A549 (cell line): ENCODE results near the gene TMEM79. TPM values are rescaled to one million over a fixed set of nuclear protein-coding genes. Genes with fewer than 3 reads are reported as not detected.

Experiments
- ATAC-seq, 2 experiments: fragments of 200-7000 bp in 1 of 2; fragments of >200 bp in 1 of 2; cut with Nextera tagmentation in 1 of 2; cut with Tn5 transposase in 1 of 2; 3 replicates each; pipeline versions ENCODE4 v1.8.0 to v1.9.1; 2018 to 2020; ENCODE audit warnings: mild to moderate bottlenecking in 1 of 2, moderate library complexity in 1 of 2
- CTCF ChIA-PET: fragments of 300-600 bp; sonication (Branson Sonifier 250); formaldehyde crosslinking; extraction: SDS; loops from one replicate; lab custom pipeline; 2021; ENCODE audit warnings: antibody characterized with exemption, inconsistent platforms; lab: Yijun Ruan, JAX
- POLR2A ChIA-PET: fragments of 350-600 bp; formaldehyde crosslinking; extraction: SDS; loops from one replicate; lab custom pipeline; 2021; ENCODE audit warnings: antibody characterized with exemption, inconsistent platforms; lab: Yijun Ruan, JAX
- DNase-seq, 2 experiments: peaks; one replicate each; pipeline versions ENCODE4 v3.0.0 to v3.0.0-alpha.2; 2011 to 2016; ENCODE audit warnings: low read depth in 1 of 2, low spot score in 1 of 2
- FAIRE-seq: peaks from 2 replicates; lab custom pipeline; 2011; peaks lifted over from hg19 to GRCh38; lab: Jason Lieb, UNC
- H3K27ac ChIP-seq, 2 experiments: fragments of >200 bp; sonication (Bioruptor Twin); formaldehyde crosslinking; 3 replicates each; pipeline ENCODE4 v1.5.1; 2016 to 2017
- H3K4me1 ChIP-seq: fragments of >200 bp; sonication (Bioruptor Twin); formaldehyde crosslinking; 3 replicates; pipeline ENCODE4 v1.6.1; 2016
- H3K4me2 ChIP-seq: fragments of >200 bp; sonication (Bioruptor Twin); formaldehyde crosslinking; 3 replicates; pipeline ENCODE4 v1.6.1; 2016
- H3K4me3 ChIP-seq: fragments of >200 bp; sonication (Bioruptor Twin); formaldehyde crosslinking; 3 replicates; pipeline ENCODE4 v1.5.1; 2016
- H3K9me3 ChIP-seq: fragments of >200 bp; sonication (Bioruptor Twin); formaldehyde crosslinking; 3 replicates; pipeline ENCODE4 v1.6.1; 2016
- CEBPB ChIP-seq, 2 experiments: fragments of >200 bp in 1 of 2; sonication (Bioruptor Twin) in 1 of 2; formaldehyde crosslinking in 1 of 2; IDR thresholded peaks; 2 replicates each; pipeline ENCODE4 v1.6.1; 2012 to 2016
- EHMT2 ChIP-seq: fragments of 200-600 bp; sonication (generic); IDR thresholded peaks from 2 replicates; pipeline ENCODE4 v1.6.1; 2016; ENCODE audit warnings: antibody characterized with exemption, low read depth, mild to moderate bottlenecking, moderate library complexity
- ESRRA ChIP-seq: fragments of 150-350 bp; IDR thresholded peaks from 2 replicates; pipeline ENCODE4 v1.6.1; 2014; ENCODE audit warnings: mild to moderate bottlenecking, low read length, borderline replicate concordance
- JUN ChIP-seq, 2 experiments: fragments of >200 bp; sonication (Bioruptor Twin); formaldehyde crosslinking; IDR thresholded peaks; 2 replicates in 1 of 2; 3 replicates in 1 of 2; pipeline ENCODE4 v1.6.1; 2016 to 2017
- KDM5A ChIP-seq: fragments of 200-600 bp; sonication (generic); IDR thresholded peaks from 2 replicates; pipeline ENCODE4 v1.6.1; 2016; ENCODE audit warnings: antibody characterized with exemption, mild to moderate bottlenecking
- MAFK ChIP-seq: fragments of 450-650 bp; IDR thresholded peaks from 2 replicates; pipeline ENCODE4 v1.6.1; 2014; ENCODE audit not compliant: partially characterized antibody
- NPAS2 ChIP-seq: fragments of 250-450 bp; sonication (Bioruptor Pico); IDR thresholded peaks from 2 replicates; pipeline ENCODE4 v1.8.0; 2022; ENCODE audit warnings: mild to moderate bottlenecking, moderate library complexity, borderline replicate concordance
- NR3C1 ChIP-seq: fragments of >200 bp; sonication (Bioruptor Twin); formaldehyde crosslinking; IDR thresholded peaks from 3 replicates; pipeline ENCODE4 v1.6.1; 2017
- PHF8 ChIP-seq: fragments of 200-600 bp; sonication (generic); IDR thresholded peaks from 2 replicates; pipeline ENCODE4 v1.6.1; 2016; ENCODE audit warnings: low read depth, mild to moderate bottlenecking, antibody characterized with exemption, moderate library complexity, borderline replicate concordance
- POLR2A ChIP-seq: IDR thresholded peaks from 2 replicates; pipeline ENCODE4 v1.6.1; 2012; ENCODE audit warnings: mild to moderate bottlenecking, low read length
- RAD21 ChIP-seq, 2 experiments: fragments of >200 bp in 1 of 2; sonication (Bioruptor Twin) in 1 of 2; formaldehyde crosslinking in 1 of 2; IDR thresholded peaks in 1 of 2; conservative IDR thresholded peaks in 1 of 2; 2 replicates in 1 of 2; 3 replicates in 1 of 2; pipeline ENCODE4 v1.6.1; 2012 to 2018; ENCODE audit warnings: inconsistent platforms in 1 of 2
- RNF2 ChIP-seq: fragments of 200-600 bp; sonication (generic); IDR thresholded peaks from 2 replicates; pipeline ENCODE4 v1.6.1; 2016; ENCODE audit warnings: low read depth, mild to moderate bottlenecking, antibody characterized with exemption, moderate library complexity, borderline replicate concordance
- ZFP36 ChIP-seq: fragments of 450-650 bp; IDR thresholded peaks from 2 replicates; pipeline ENCODE4 v1.6.1; 2014; ENCODE audit warnings: borderline replicate concordance; ENCODE audit not compliant: partially characterized antibody
- WGBS: methylation state at CpG from one replicate; pipeline ENCODE4 v1.1.6; 2017; ENCODE audit errors: missing lambda C conversion rate; 5-methylcytosine and 5-hydroxymethylcytosine counted together
- polyA plus RNA-seq, 4 experiments: library from polyadenylated mRNA; depleted of rRNA in 3 of 4; stranded (reverse); fragments of >200 nt; fragmentation: RNase III in 1 of 4; extraction: RNeasy Plus Mini Kit Qiagen cat#74134 plus additional on column Dnase treatment in 1 of 4; gene quantifications; 2 replicates in 3 of 4; 3 replicates in 1 of 4; pipeline ENCODE4 v1.2.3, GENCODE V29; 2011 to 2017
- TF ChIP-seq, protein P1 (sequence below): fragments of 250-450 bp; sonication (Bioruptor Pico); IDR thresholded peaks from 2 replicates; pipeline ENCODE4 v1.5.0; 2020; ENCODE audit warnings: low read depth, mild to moderate bottlenecking, moderate library complexity
- TF ChIP-seq, protein P2 (sequence below): fragments of 200-600 bp; sonication (generic); IDR thresholded peaks from 2 replicates; pipeline ENCODE4 v1.6.1; 2016; ENCODE audit warnings: antibody characterized with exemption, mild to moderate bottlenecking, moderate library complexity
- TF ChIP-seq, protein P3 (sequence below): fragments of >200 bp; sonication (Bioruptor Twin); formaldehyde crosslinking; IDR thresholded peaks from 3 replicates; pipeline ENCODE4 v1.5.1; 2016
- TF ChIP-seq, protein P4 (sequence below): IDR thresholded peaks from 2 replicates; pipeline ENCODE4 v1.6.1; 2012
- TF ChIP-seq, protein P5 (sequence below): fragments of 250-450 bp; sonication (Bioruptor Pico); IDR thresholded peaks from 2 replicates; pipeline ENCODE4 v1.5.0; 2021; ENCODE audit warnings: mild to moderate bottlenecking, moderate library complexity, borderline replicate concordance
- TF ChIP-seq, protein P6 (sequence below): IDR thresholded peaks from 2 replicates; pipeline ENCODE4 v1.6.1; 2012
- TF ChIP-seq, protein P7 (sequence below): fragments of 450-650 bp; IDR thresholded peaks from 2 replicates; pipeline ENCODE4 v1.6.1; 2014; ENCODE audit warnings: antibody characterized with exemption

Gene TMEM79
- polyA plus RNA-seq, 2 of the 4 experiments (the other 2 are of a cell fraction), result 6.3 to 7.2 TPM

DNA sequence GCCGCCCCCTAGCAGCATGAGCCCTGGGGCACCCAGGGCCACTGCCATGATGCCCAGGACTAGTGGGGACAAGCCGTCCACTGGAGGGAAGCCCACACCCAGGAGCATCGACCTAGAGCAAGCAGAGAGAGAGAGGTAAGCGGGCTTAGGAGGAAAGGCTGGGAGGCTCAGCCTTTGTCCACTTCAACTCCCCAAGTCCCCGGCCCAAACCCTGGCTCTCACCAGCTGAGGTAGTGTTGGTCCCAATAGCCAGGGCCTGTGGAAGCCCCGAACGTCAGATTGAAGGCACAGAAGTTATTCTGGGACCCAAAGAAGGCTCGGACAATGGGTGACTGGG is 8.9 kb downstream of the TMEM79 start:
- TF ChIP-seq NPAS2 (CRISPR knock-in tag) (no peak), RNF2 (no peak), PHF8 (no peak), RAD21 (conservative IDR thresholded peaks at IDR 0.05 in 1 of 2, IDR thresholded peaks at IDR 0.05 in 1 of 2) (no peak), CEBPB (IDR thresholded peaks at IDR 0.05) (no peak), ESRRA (no peak), NR3C1 (no peak), JUN (IDR thresholded peaks at IDR 0.05) (no peak), KDM5A (no peak), ZFP36 (no peak)
- TF ChIP-seq, protein P1, sequence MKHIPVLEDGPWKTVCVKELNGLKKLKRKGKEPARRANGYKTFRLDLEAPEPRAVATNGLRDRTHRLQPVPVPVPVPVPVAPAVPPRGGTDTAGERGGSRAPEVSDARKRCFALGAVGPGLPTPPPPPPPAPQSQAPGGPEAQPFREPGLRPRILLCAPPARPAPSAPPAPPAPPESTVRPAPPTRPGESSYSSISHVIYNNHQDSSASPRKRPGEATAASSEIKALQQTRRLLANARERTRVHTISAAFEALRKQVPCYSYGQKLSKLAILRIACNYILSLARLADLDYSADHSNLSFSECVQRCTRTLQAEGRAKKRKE (CRISPR knock-in tag), result no peak
- TF ChIP-seq, protein P2, sequence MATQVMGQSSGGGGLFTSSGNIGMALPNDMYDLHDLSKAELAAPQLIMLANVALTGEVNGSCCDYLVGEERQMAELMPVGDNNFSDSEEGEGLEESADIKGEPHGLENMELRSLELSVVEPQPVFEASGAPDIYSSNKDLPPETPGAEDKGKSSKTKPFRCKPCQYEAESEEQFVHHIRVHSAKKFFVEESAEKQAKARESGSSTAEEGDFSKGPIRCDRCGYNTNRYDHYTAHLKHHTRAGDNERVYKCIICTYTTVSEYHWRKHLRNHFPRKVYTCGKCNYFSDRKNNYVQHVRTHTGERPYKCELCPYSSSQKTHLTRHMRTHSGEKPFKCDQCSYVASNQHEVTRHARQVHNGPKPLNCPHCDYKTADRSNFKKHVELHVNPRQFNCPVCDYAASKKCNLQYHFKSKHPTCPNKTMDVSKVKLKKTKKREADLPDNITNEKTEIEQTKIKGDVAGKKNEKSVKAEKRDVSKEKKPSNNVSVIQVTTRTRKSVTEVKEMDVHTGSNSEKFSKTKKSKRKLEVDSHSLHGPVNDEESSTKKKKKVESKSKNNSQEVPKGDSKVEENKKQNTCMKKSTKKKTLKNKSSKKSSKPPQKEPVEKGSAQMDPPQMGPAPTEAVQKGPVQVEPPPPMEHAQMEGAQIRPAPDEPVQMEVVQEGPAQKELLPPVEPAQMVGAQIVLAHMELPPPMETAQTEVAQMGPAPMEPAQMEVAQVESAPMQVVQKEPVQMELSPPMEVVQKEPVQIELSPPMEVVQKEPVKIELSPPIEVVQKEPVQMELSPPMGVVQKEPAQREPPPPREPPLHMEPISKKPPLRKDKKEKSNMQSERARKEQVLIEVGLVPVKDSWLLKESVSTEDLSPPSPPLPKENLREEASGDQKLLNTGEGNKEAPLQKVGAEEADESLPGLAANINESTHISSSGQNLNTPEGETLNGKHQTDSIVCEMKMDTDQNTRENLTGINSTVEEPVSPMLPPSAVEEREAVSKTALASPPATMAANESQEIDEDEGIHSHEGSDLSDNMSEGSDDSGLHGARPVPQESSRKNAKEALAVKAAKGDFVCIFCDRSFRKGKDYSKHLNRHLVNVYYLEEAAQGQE, result no peak
- TF ChIP-seq, protein P3, sequence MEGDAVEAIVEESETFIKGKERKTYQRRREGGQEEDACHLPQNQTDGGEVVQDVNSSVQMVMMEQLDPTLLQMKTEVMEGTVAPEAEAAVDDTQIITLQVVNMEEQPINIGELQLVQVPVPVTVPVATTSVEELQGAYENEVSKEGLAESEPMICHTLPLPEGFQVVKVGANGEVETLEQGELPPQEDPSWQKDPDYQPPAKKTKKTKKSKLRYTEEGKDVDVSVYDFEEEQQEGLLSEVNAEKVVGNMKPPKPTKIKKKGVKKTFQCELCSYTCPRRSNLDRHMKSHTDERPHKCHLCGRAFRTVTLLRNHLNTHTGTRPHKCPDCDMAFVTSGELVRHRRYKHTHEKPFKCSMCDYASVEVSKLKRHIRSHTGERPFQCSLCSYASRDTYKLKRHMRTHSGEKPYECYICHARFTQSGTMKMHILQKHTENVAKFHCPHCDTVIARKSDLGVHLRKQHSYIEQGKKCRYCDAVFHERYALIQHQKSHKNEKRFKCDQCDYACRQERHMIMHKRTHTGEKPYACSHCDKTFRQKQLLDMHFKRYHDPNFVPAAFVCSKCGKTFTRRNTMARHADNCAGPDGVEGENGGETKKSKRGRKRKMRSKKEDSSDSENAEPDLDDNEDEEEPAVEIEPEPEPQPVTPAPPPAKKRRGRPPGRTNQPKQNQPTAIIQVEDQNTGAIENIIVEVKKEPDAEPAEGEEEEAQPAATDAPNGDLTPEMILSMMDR, result no peak
- no peaks in the 10 kb centered on the region for H3K9me3 ChIP-seq
- 95% methylated on average over 8 of the region's 8 CpGs for WGBS
- ChIA-PET CTCF (interaction anchor here (1.5 kb wide), 1 partner anchor 9 kb away, joined by 7 read pairs; the partner anchor contains the start of gene TMEM79), POLR2A (interaction anchor here (3.2 kb wide), 1 partner anchor 10 kb away, joined by 16 read pairs; the partner anchor contains the start of genes SMG5 and TMEM79)
- H3K4me3 ChIP-seq, result no peak overlapping the region
- H3K4me2 ChIP-seq, result no peak overlapping the region
- H3K4me1 ChIP-seq, result peaks cover 4% of the 10 kb centered on the region; the same call in 2 of the 3 replicates
- ATAC-seq (no peak), FAIRE-seq (no peak), DNase-seq (no peak)
- no peak overlapping the region for H3K27ac ChIP-seq

DNA sequence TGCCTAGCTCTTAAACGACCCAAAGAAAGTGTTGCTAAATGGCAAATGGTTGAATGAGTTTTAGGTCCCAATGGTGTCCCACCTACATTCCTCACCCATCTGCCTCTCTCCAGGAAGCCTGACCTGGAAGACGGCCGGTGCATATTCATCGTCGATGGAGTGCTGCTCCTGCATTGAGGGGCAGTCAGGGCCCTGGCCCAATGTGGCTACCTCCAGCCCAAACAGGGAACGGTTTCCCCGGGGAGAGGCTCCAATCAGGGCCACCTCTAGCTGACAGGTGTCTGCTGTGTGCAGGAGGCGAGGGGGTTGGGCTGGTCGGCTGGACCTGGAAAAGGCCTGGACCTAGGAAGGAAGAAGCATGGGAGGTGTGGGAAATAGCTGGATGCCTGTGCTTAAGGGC is 9.8 kb downstream of the TMEM79 start:
- H3K4me1 ChIP-seq, result peaks cover 4% of the 10 kb centered on the region; the same call in 2 of the 3 replicates
- no peak overlapping the region for H3K4me2 ChIP-seq
- ChIA-PET POLR2A (interaction anchor here (3.2 kb wide), 1 partner anchor 11 kb away, joined by 16 read pairs; the partner anchor contains the start of genes SMG5 and TMEM79), CTCF (interaction anchor here (1.5 kb wide), 2 partner anchors 10 to 26 kb away, joined by 3 to 7 read pairs; partner anchors contain the start of gene TMEM79)
- DNase-seq (no peak), ATAC-seq (no peak)
- 83% methylated on average over 9 of the region's 9 CpGs for WGBS
- no peaks in the 10 kb centered on the region for H3K9me3 ChIP-seq
- no peak overlapping the region for H3K4me3 ChIP-seq
- no peak for TF ChIP-seq MAFK
- TF ChIP-seq, all 56 proteins: peak for 0
- FAIRE-seq, result no peak
- H3K27ac ChIP-seq, result no peak overlapping the region

DNA sequence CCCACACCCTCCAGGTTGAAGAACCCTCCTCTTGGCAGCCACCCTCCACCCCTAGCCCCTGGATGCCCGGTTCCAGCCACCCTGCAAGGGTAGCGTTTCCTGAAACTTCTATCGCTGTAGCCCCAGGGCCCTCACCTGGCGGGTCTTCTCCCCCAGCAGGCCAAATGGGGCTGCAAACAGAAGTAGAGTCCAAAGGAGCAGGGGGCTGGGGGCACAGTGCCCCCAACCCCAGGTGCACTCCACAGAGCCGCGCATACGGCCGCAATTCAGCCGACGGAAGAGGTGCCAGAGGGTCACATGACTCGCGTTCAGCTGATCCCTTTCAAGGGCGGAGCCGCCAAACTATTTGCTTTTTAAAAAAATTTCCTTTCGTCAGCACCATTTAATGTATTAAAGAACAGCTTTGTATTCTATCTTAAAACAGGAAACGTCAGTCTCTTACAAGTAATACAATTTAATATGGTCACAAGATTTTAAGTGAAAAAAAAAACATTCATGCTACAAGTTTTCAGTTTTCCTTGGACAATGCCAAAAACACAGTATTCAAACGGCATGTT is 11.3 kb downstream of the TMEM79 start, which contains the start of gene GLMP:
Gene GLMP, minus strand, starts transcription at position 289 of the 557 bp plus-strand sequence. Its CDS starts 34 bp downstream, at position 255.
- CTCF ChIA-PET, result interaction anchor here (0.6 kb wide), 1 partner anchor 154 kb away, joined by 3 read pairs; no protein-coding TSS in a partner anchor
- Histone ChIP-seq H3K9me3 (no peaks in the 10 kb centered on the region), H3K4me2 (peak within 1 kb of the TSS; percentile 80), H3K4me1 (peaks cover 4% of the 10 kb centered on the region; the same call in 2 of the 3 replicates), H3K27ac (peak within 1 kb of the TSS; percentile 80 to 89), H3K4me3 (peak within 1 kb of the TSS; percentile 71)
- FAIRE-seq (no peak), ATAC-seq (peak; percentile 62 to 68), DNase-seq (peak; percentile 64 to 66)
- under 1% methylated on average over 15 of the region's 17 CpGs for WGBS
- POLR2A ChIA-PET, result interaction anchor here (0.7 to 3.2 kb wide), 2 partner anchors 9 to 12 kb away, joined by 4 to 16 read pairs; partner anchors contain the start of genes SMG5 and TMEM79
- TF ChIP-seq, protein P4, sequence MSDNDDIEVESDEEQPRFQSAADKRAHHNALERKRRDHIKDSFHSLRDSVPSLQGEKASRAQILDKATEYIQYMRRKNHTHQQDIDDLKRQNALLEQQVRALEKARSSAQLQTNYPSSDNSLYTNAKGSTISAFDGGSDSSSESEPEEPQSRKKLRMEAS, result peak; percentile 67; the same call in 1 of the 2 replicates
- TF ChIP-seq, protein P5, sequence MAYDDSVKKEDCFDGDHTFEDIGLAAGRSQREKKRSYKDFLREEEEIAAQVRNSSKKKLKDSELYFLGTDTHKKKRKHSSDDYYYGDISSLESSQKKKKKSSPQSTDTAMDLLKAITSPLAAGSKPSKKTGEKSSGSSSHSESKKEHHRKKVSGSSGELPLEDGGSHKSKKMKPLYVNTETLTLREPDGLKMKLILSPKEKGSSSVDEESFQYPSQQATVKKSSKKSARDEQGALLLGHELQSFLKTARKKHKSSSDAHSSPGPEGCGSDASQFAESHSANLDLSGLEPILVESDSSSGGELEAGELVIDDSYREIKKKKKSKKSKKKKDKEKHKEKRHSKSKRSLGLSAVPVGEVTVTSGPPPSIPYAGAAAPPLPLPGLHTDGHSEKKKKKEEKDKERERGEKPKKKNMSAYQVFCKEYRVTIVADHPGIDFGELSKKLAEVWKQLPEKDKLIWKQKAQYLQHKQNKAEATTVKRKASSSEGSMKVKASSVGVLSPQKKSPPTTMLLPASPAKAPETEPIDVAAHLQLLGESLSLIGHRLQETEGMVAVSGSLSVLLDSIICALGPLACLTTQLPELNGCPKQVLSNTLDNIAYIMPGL (CRISPR knock-in tag), result no peak
- TF ChIP-seq MAFK, result peak; percentile 64
- TF ChIP-seq JUN (IDR thresholded peaks at IDR 0.05), result peak in 1 of 2 experiments; percentile 50; a peak in 1 of 5 replicates
- no peak for TF ChIP-seq EHMT2
- TF ChIP-seq, protein P6, sequence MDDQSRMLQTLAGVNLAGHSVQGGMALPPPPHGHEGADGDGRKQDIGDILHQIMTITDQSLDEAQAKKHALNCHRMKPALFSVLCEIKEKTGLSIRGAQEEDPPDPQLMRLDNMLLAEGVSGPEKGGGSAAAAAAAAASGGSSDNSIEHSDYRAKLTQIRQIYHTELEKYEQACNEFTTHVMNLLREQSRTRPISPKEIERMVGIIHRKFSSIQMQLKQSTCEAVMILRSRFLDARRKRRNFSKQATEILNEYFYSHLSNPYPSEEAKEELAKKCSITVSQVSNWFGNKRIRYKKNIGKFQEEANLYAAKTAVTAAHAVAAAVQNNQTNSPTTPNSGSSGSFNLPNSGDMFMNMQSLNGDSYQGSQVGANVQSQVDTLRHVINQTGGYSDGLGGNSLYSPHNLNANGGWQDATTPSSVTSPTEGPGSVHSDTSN, result 0 out of 2 replicates have a peak, but pooled peaks have one; percentile 34
- TF ChIP-seq KDM5A, result peak; percentile 87
- TF ChIP-seq POLR2A, result peak; percentile 62
- TF ChIP-seq, protein P7, sequence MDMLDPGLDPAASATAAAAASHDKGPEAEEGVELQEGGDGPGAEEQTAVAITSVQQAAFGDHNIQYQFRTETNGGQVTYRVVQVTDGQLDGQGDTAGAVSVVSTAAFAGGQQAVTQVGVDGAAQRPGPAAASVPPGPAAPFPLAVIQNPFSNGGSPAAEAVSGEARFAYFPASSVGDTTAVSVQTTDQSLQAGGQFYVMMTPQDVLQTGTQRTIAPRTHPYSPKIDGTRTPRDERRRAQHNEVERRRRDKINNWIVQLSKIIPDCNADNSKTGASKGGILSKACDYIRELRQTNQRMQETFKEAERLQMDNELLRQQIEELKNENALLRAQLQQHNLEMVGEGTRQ, result peak; percentile 95
